Superior temporal gyrus (tissue), 1 donor: ENCODE measurements around the gene RPGRIP1L.

Experiments
- DNase-seq: peaks from one replicate; pipeline ENCODE4 v3.0.0-alpha.2; 2016; ENCODE audit errors: extremely low spot score

Gene RPGRIP1L

GRCh38 chr16:53703590-53704444 is at the start of gene RPGRIP1L, which contains the start of gene FTO:
Gene RPGRIP1L (minus strand): TSS chr16:53703859. CDS start chr16:53700723, 3,136 bp downstream.
Gene FTO (plus strand): TSS chr16:53704156.
- DNase-seq = peak; percentile 99

GRCh38 chr16:53753431-53753830 is 49.8 kb upstream of the RPGRIP1L start:
- no peak for DNase-seq

DNA sequence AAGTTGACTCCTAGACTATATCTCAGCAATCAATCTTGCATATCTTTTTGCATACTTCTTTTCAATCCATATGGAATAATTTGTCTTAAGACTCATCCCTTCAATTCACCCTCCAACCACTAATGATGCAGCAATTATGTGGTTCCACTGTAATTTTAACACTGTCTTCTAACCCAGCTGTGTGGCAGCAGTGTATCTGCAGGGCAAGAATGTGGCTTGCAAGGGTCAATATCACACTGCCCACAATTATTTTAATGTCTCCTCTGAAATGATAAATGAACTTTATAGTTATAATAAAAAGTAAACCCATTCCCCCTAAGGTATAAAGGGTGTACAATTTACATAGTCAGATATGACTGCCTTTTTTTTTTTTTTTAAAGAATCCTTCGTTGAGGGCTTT is 48.9 kb upstream of the RPGRIP1L start:
- no peak for DNase-seq

- no peak for DNase-seq
Observed at GRCh38 chr16:53745753-53746266, 42.2 kb upstream of the RPGRIP1L start.

GRCh38 chr16:53745086-53745485 is 41.4 kb upstream of the RPGRIP1L start:
- no peak for DNase-seq

DNA sequence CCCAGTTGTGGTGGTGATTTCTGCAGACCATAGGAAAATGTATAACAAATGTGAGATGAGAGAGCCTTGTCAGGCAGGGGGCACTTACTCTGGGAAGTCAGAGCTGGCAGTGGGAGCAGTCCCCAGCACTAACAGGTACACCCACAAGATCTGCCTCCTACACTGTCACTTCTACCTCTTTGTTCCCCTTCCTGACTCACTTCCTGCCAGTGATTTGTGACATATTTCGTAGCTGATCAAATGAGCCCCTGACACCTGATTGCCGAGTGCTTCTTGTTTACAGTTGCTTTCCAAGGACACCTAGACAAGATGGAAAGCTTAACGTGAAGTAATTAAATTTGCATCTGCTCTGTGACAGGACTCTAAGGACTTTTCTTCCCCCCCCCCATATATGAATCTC is 40.8 kb upstream of the RPGRIP1L start:
- DNase-seq = no peak

- no peak for DNase-seq
Observed at GRCh38 chr16:53743149-53743566, 39.5 kb upstream of the RPGRIP1L start.

- no peak for DNase-seq
Observed at GRCh38 chr16:53741546-53741945, 37.9 kb upstream of the RPGRIP1L start.

DNA sequence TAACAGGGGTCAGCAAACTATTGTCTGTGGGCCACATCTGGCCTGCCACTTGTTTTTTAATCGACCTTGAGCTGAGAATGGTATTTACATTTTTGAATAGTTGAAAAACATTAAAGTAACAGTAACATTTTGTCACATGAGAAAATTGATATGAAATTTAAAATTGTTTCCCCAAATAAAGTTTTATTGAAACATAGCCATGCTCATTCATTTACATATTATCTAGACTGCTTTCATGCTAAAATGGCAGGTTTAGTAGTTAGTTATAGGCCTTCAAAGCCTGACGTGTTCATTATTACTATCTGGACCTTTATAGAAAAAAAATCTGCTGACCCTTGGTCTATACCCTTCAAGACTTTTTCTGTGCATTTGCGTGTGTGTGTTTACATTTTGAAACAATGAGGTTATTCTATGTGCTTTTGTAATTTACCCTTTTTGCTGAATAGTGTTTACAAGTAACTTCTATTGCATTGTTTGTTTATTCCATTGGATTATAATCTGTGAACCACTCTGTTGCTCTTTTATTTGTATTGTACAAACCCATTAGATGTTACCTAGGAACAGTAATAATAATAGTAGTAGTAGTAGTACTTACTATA is 37.4 kb upstream of the RPGRIP1L start:
- no peak for DNase-seq

GRCh38 chr16:53740476-53740875 is 36.8 kb upstream of the RPGRIP1L start:
- DNase-seq = no peak

- no peak for DNase-seq
Observed at GRCh38 chr16:53737552-53737951, 33.9 kb upstream of the RPGRIP1L start.

- no peak for DNase-seq
Observed at GRCh38 chr16:53736297-53736696, 32.6 kb upstream of the RPGRIP1L start.

GRCh38 chr16:53734908-53735307 is 31.2 kb upstream of the RPGRIP1L start:
- DNase-seq = no peak

- no peak for DNase-seq
Observed at GRCh38 chr16:53732296-53732929, 28.8 kb upstream of the RPGRIP1L start.

- DNase-seq = no peak
Observed at GRCh38 chr16:53730693-53731092, 27.0 kb upstream of the RPGRIP1L start.

- no peak for DNase-seq
Observed at GRCh38 chr16:53726625-53727024, 23.0 kb upstream of the RPGRIP1L start.

- DNase-seq = no peak
Observed at GRCh38 chr16:53721017-53721416, 17.4 kb upstream of the RPGRIP1L start.

- no peak for DNase-seq
Observed at GRCh38 chr16:53717577-53717976, 13.9 kb upstream of the RPGRIP1L start.

- no peak for DNase-seq
Observed at GRCh38 chr16:53715023-53715384, 11.3 kb upstream of the RPGRIP1L start.

DNA sequence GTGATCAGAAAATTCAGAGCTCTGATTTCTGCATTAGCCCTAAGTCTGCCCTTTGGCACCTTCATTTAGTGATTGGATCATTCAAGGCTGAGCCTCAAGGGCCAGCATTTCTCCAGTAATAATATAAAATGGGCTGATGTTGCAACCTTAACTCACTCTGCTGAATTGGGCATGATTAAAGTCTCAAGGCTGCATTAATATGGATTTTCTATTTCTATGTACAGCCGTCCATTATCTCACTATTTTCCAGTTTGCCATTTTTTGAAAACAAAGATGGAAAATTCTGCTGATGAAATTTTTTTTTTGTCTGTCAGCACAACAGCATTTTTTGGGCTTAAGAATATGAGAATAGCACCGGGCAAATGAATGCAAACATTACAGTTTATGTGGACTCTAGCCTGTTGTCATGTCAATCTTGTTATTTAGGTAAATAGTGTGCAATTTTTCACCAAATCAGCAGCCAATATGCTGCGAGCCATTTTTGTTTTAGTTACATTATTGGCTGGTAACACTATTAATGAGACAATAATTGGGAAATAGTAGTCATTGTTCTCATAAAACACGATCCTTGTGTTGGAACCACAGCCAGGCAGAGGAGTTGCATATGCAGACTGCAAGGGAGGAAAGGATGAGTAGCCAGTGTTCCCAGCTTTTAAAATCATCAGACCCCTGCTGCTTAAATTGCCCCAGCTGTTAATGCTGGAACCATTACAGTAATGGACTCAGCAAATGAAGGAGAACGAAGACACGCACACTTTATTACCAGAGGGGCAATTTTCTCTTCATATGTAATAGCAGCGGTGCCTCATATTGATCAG is 10.8 kb upstream of the RPGRIP1L start:
- DNase-seq = peak; percentile 38

- DNase-seq = no peak
Observed at GRCh38 chr16:53713403-53714204, 9.9 kb upstream of the RPGRIP1L start.
